Fibroblast of the conjunctiva (primary cell): Measurements from ENCODE around the gene MPHOSPH9.
"Not testable (repeated sequence)": the region's sequence is repeated elsewhere in the genome, so short reads cannot be mapped to it uniquely, and the experiment has no call there.

ENCODE experiments used
- DNase-seq: peaks from one replicate; pipeline ENCODE4 v3.0.0-alpha.2; 2010; ENCODE audit warnings: low read depth

The MPHOSPH9 gene

DNA sequence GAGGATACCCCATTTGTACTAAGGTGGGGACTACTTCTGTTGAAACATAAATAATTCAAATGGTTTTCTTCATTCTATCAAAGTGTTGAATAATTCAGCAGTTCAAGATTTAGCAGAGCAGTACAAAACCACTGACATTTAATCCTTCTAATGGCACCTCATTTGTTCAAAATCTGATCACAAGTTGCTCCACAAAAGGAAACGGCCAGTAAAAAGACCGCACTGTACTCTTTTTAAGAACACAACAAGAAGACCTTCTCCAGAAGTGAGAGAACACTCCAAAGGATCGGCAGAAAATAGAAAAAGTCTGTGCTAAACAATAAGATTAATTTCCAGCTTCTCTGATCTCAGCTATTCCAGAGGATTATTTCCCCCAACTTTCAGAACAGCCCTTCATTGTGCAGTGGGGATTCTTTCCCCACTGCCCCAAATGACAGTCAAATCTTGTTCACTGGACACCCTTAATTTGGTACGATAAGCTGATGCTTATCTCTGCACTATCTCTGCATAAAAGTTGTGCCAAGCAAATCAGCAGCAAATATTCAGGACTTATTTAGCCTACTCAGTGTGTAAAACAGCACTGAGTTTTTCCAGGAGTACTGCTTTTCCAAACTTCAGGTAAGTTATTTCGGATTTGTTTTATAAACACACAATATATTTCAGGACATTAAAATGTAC, 5.2 kb downstream of the MPHOSPH9 start:
- DNase-seq: no peak

DNA sequence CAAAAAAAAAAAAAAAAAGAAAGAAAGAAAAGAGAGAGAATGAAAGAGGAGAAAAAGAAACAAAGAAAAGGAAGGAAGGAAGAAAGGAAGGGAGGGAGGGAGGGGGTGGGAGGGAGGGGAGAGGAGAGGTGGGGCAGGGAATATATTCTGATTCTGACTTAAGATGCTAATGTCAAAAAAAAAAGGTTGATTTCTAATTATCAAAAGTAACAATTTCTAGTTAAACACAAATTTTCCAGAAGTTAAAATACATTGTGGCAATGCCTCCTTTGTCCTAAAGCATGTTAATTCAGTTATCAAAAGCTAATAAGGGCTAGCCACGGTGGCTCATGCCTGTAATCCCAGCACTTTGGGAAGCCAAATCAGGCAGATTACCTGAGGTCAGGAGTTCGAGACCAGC, 7.5 kb downstream of the MPHOSPH9 start:
- DNase-seq: no peak

GRCh38 chr12:123223241-123223668, 9.7 kb downstream of the MPHOSPH9 start:
- DNase-seq: no peak

DNA sequence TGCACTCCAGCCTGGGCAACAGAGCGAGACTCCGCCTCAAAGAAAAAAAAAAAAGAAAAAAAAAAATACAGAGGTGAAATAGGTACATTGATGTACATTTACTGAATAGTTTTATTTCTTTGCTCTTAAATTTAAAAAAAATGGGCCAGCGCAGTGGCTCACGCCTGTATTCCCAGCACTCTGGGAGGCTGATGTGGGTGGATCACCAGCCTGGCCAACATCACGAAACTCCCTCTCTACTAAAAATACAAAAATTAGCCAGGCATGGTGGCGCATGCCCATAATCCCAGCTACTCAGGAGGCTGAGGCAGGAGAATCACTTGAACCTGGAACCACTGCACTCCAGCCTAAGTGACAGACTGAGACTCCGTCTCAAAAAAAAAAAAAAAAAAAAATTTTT, 25.1 kb downstream of the MPHOSPH9 start:
- DNase-seq: not testable (repeated sequence)

DNA sequence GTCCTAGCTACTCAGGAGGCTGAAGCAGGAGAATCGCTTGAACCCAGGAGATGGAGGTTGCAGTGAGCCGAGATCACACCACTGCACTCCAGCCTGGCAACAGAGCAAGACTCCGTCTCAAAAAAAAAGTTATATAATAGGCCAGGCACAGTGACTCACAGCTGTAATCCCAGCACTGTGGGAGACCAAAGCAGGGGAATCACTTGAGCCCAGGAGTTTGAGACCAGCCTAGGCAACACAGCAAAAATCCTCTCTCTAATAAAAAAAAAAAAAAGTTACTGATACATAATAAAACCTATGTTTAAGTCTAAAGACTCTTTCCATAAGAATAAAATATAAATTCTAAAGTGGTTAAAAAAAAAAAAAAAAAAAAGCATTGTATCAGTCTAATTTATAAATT, 26.1 kb downstream of the MPHOSPH9 start:
- not testable (repeated sequence) for DNase-seq

GRCh38 chr12:123200414-123200813, 32.5 kb downstream of the MPHOSPH9 start:
- no peak for DNase-seq

- DNase-seq: no peak
Measured at GRCh38 chr12:123199936-123200335, 33.0 kb downstream of the MPHOSPH9 start.

GRCh38 chr12:123187637-123188036, 45.3 kb downstream of the MPHOSPH9 start:
- no peak for DNase-seq

DNA sequence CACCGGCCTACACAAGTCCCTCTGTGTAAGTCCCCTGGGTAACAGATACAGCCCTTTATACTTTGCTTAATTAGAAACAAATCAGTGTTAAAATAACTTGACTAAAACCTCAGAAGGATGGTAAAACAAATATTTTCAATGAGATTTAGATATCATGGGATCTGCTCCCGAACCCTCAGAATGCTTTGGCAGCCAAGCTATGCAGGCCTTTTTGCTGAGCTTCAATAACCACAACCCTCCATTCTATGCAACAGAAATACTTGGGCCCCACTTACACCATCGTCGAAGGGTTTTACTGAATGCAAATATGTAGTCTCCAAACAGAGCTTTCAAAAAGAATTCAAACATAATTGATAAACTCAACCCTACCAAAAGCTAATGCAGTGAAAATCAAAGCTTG, 52.8 kb downstream of the MPHOSPH9 start:
- DNase-seq: no peak

DNA sequence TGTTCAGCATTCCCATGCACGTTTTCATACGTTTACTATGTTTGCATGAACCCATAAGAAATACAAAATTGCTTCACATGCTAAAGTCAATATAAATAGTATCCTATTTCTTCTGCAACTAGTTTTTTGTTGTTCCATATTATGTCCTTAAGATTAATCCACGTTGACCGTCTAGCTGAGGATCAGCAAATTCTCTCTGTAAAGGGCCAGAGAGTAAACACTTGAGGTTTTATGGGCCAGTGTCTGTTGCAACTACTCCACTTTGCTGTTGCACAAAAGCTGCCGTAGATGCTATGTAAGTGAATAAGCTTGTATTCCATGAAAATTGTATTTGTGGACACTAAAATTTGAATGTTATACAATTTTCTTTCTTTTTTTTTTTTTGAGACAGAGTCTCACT, 61.0 kb downstream of the MPHOSPH9 start:
- DNase-seq: no peak

GRCh38 chr12:123167329-123167728, 65.6 kb downstream of the MPHOSPH9 start:
- DNase-seq: no peak

- DNase-seq: no peak
Measured at GRCh38 chr12:123165537-123165936, 67.4 kb downstream of the MPHOSPH9 start.

DNA sequence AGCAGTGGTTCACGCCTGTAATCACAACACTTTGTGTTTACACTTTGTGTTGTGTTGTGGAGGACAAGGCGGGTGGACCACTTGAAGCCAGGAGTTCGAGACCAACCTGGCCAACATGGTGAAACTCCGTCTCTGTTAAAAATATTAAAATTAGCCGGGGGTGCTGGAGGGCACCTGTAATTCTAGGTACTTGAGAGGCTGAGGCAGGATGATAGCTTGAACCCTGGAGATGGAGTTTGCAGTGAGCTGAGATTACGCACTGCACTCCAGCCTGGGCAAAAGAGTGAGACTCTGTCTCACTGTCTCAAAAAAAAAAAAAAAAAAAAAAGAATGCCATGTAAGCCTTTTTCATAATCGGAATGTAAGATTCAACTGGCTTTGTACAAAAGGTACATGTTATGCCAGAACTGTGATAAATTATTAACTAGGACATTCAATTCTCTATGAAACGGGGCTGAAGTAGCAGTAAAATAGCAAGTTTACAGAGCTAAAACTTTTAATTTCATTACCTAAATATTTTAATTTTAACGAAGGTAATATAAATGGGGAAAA, 68.2 kb downstream of the MPHOSPH9 start:
- DNase-seq: no peak

DNA sequence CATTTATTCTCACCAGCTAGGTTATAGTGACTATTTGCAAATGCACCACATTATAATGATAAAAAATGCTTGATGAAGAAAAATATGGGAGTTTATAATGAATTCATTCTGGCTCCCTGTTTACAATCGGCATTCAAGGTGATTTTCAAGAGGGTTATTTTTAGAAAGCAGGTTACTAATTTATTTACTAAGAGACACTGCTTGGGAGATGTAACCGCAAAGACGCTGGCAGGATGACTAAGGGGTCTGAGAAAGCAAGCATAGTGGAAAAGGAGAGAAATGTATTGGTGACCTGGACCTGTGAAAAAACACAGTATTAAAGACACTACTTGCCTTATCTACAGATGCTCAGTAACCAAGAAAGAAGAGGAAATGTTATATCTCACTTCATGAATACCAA, 68.7 kb downstream of the MPHOSPH9 start:
- no peak for DNase-seq

- no peak for DNase-seq
Measured at GRCh38 chr12:123163227-123163626, 69.7 kb downstream of the MPHOSPH9 start.

GRCh38 chr12:123160801-123161487, 72.0 kb downstream of the MPHOSPH9 start:
- no peak for DNase-seq

GRCh38 chr12:123153906-123154305, 79.0 kb downstream of the MPHOSPH9 start:
- DNase-seq: no peak

DNA sequence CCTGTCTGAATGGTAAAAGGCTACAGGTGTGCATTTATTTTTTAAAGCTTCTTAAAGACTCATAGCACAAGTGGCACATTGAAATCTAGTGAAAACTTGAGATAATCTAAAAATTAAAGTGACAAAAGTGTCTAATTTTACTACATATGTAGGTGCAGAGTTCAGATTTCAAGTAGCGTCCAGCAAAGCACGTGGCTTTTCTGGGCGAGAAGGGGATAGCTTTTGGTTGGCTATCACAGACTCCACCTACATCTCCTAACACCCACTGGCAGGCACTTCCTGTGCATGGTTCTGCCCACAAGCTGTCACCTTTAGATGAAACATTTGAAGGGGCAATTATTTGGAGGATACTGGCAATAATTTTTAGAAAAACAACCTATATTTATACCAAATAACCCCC, 80.1 kb downstream of the MPHOSPH9 start:
- no peak for DNase-seq

GRCh38 chr12:123151457-123152454, 81.2 kb downstream of the MPHOSPH9 start:
- no peak for DNase-seq

DNA sequence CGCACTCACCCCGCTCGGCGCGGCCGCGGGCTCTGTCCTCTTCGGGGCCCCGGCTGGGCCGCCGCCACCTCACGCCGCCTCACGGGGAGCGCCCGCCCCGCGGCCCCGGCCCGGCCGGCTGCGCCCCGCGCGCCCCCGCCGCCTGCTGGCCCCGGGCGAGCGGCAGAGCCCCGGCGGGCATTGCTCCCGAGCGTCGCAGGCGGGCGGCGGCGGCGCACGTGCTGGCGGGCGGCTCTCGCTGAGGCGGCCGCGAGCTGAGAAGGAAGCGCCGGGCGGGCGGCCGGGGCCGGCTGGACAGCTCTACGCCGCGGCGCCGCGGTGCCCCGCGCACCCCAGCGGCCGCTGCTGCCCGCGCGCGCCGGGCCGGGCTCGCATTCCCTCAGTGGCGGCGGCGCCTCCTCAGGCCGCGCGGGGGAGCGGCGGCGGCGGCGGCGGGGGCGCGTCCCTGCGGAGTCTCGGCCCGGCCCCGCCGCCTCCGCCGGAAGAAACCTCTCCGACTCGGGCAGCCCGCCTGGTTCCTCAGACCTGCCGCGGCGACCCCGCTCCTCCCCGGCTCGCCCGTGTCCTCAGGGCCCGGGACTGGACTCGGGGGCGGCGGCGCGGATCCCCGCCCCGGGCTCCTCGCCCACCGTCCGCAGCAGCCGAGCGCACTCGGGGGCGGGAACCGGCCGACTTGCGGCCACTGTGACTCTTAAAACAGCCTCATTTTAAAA, 82.0 kb downstream of the MPHOSPH9 start, which contains the start of gene PITPNM2:
Gene PITPNM2, minus strand, starts transcription at position 347 of the 713 bp plus-strand sequence. CDS start 116,500 bp downstream, outside the sequence.
- DNase-seq: no peak

DNA sequence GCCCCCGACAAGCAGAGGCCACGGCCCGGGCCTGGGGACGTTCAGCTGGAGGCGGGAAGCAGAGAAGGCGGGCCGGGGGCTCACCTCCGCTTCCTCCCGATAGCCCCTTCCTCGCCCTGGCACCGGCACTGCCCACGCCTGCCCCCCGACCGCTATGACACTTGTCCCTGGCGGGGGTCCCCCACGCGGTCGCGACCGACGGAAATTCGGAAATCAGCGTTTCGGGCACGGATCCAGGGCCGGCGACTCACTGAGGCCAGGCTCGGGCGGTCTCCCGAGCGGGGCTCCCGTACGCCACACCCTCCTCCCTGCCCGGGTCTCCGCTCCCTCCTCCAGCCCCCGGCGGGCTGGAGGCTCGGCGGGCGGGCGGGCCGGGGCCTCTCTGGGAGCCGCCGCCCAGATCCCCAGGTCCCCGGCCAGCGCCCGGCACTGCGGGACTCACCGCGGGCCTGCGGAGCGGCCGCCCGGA, 82.6 kb downstream of the MPHOSPH9 start:
- no peak for DNase-seq
